Endothelial cell of umbilical vein (primary cell): ENCODE measurements around the gene BTN1A1. TPM values are rescaled to one million over a fixed set of nuclear protein-coding genes. Genes with fewer than 3 reads are reported as not detected.

Experiments
- BruUV-seq: library from RNA; stranded (reverse); fragments of 400-500 nt; replicated peaks from 2 replicates; lab custom pipeline; 2021; lab: Mats Ljungman, UMichigan
- CTCF ChIA-PET: fragments of 300-600, 350-600 bp; sonication (Branson Sonifier 250); formaldehyde crosslinking; loops from one replicate; lab custom pipeline; 2021; ENCODE audit warnings: antibody characterized with exemption, inconsistent platforms; lab: Charles Lee
- POLR2A ChIA-PET: fragments of 300-600, 350-600 bp; sonication (Branson Sonifier 250); formaldehyde crosslinking; loops from one replicate; lab custom pipeline; 2021; ENCODE audit warnings: antibody characterized with exemption, inconsistent platforms; lab: Charles Lee
- DNase-seq: peaks from one replicate; pipeline ENCODE4 v3.0.0-alpha.2; 2011; ENCODE audit warnings: low read depth, low spot score
- FAIRE-seq: peaks from 2 replicates; lab custom pipeline; 2011; peaks lifted over from hg19 to GRCh38; lab: Jason Lieb, UNC
- H2AFZ ChIP-seq: 2 replicates; pipeline ENCODE4 v1.6.0; 2012; ENCODE audit warnings: low read depth, low read length, control low read depth, inconsistent platforms
- H3K27ac ChIP-seq: 2 replicates; pipeline ENCODE4 v1.5.1; 2011; ENCODE audit warnings: low read depth, mild to moderate bottlenecking, control low read depth, low read length, moderate library complexity; ENCODE audit not compliant: insufficient read depth
- H3K27me3 ChIP-seq, 2 experiments: 2 replicates each; pipeline versions ENCODE4 v1.6.0 to v1.6.1; 2011; ENCODE audit warnings: low read length in 2 of 2, mixed read lengths in 1 of 2; ENCODE audit not compliant: control insufficient read depth in 2 of 2, insufficient read depth in 2 of 2
- H3K36me3 ChIP-seq, 2 experiments: 2 replicates in 1 of 2; 3 replicates in 1 of 2; pipeline ENCODE4 v1.5.1; 2011; ENCODE audit warnings: low read length in 2 of 2, mild to moderate bottlenecking in 1 of 2, moderate library complexity in 1 of 2; ENCODE audit not compliant: control insufficient read depth in 2 of 2, insufficient read depth in 2 of 2; ENCODE audit errors: extremely low read depth in 1 of 2
- H3K4me1 ChIP-seq: 3 replicates; pipeline ENCODE4 v1.5.1; 2011; ENCODE audit warnings: mild to moderate bottlenecking, low read length; ENCODE audit not compliant: control insufficient read depth, insufficient read depth; ENCODE audit errors: extremely low read depth
- H3K4me2 ChIP-seq: 2 replicates; pipeline ENCODE4 v1.6.1; 2011; ENCODE audit warnings: low read length, control low read depth, mixed read lengths; ENCODE audit not compliant: insufficient read depth
- H3K4me3 ChIP-seq, 3 experiments: fragments of 200-600 bp in 1 of 3; sonication (generic), shearing (Covaris generic) in 1 of 3; replicated peaks in 1 of 3; 2 replicates each; pipeline ENCODE4 v1.5.1; 2011 to 2016; ENCODE audit warnings: control low read depth in 3 of 3, low read length in 3 of 3, mild to moderate bottlenecking in 2 of 3, inconsistent platforms in 1 of 3, low read depth in 1 of 3, moderate library complexity in 1 of 3; ENCODE audit not compliant: insufficient read depth in 1 of 3
- H3K79me2 ChIP-seq: 2 replicates; pipeline ENCODE4 v1.6.0; 2012; ENCODE audit warnings: low read length, inconsistent platforms; ENCODE audit not compliant: control insufficient read depth, insufficient read depth
- H3K9ac ChIP-seq: replicated peaks from 2 replicates; pipeline ENCODE3; 2011; ENCODE audit warnings: low read length, control low read depth; ENCODE audit not compliant: insufficient read depth; ENCODE audit errors: extremely low read depth
- H3K9me1 ChIP-seq: replicated peaks from 3 replicates; pipeline ENCODE4 v1.6.0; 2011; ENCODE audit warnings: mild to moderate bottlenecking, low read length; ENCODE audit not compliant: control insufficient read depth, insufficient read depth; ENCODE audit errors: extremely low read depth
- H3K9me3 ChIP-seq: replicated peaks from 2 replicates; pipeline ENCODE4 v1.5.1; 2012; ENCODE audit warnings: low read length, inconsistent platforms; ENCODE audit not compliant: control insufficient read depth, insufficient read depth
- H4K20me1 ChIP-seq: replicated peaks from 2 replicates; pipeline ENCODE3; 2011; ENCODE audit warnings: mild to moderate bottlenecking, low read length; ENCODE audit not compliant: control insufficient read depth, insufficient read depth; ENCODE audit errors: extremely low read depth
- CTCF ChIP-seq, 2 donors: IDR thresholded peaks; 1 replicate in 1 of 2; 2 replicates in 1 of 2; pipeline ENCODE4 v1.5.1; 2011; ENCODE audit warnings: low read length in 2 of 2, mild to moderate bottlenecking in 2 of 2, moderate library complexity in 2 of 2, control low read depth in 1 of 2, inconsistent platforms in 1 of 2, low read depth in 1 of 2; ENCODE audit not compliant: insufficient read depth in 1 of 2; ENCODE audit errors: extremely low read depth in 1 of 2
- EZH2 ChIP-seq: IDR thresholded peaks from 2 replicates; pipeline ENCODE4 v1.6.1; 2012; ENCODE audit warnings: borderline replicate concordance, low read depth, mild to moderate bottlenecking, moderate library complexity, low read length, inconsistent platforms; ENCODE audit not compliant: severe bottlenecking
- FOS ChIP-seq: IDR thresholded peaks from 2 replicates; pipeline ENCODE4 v1.6.1; 2011; ENCODE audit warnings: mild to moderate bottlenecking, low read length, moderate library complexity, borderline replicate concordance; ENCODE audit not compliant: insufficient read depth
- GATA2 ChIP-seq: IDR thresholded peaks from 2 replicates; pipeline ENCODE4 v1.7.0; 2011; ENCODE audit warnings: low read depth, mild to moderate bottlenecking, moderate library complexity, mixed read lengths, low read length; ENCODE audit not compliant: insufficient read length, insufficient read depth
- JUN ChIP-seq: IDR thresholded peaks from 2 replicates; pipeline ENCODE4 v1.6.1; 2011; ENCODE audit warnings: borderline replicate concordance, low read depth; ENCODE audit not compliant: insufficient read length, insufficient read depth
- MAX ChIP-seq: IDR thresholded peaks from 2 replicates; pipeline ENCODE4 v1.6.1; 2011; ENCODE audit not compliant: insufficient read depth, insufficient read length
- MYC ChIP-seq: IDR thresholded peaks from one replicate; pipeline ENCODE4 v1.6.1; 2011; ENCODE audit warnings: mild to moderate bottlenecking, low read depth, low read length
- POLR2A ChIP-seq: IDR thresholded peaks from 2 replicates; pipeline ENCODE4 v1.6.1; 2012; ENCODE audit warnings: low read depth, mild to moderate bottlenecking, control low read depth, low read length
- POLR2AphosphoS5 ChIP-seq: IDR thresholded peaks from 2 replicates; pipeline ENCODE4 v1.6.1; 2012; ENCODE audit warnings: low read depth, mild to moderate bottlenecking, control low read depth, low read length, moderate library complexity; ENCODE audit not compliant: insufficient read depth
- dilution Hi-C: fragments of 300-500 bp; cut with MboI; formaldehyde crosslinking; loops from one replicate; pipeline ENCODE4 v1.15.0; 2019; ENCODE audit warnings: low sequenced_read_pairs; ENCODE audit not compliant: extremely low pct_ligation_motif_present
- intact Hi-C: fragments of 100-400 bp; cut with micrococcal nuclease; formaldehyde crosslinking; loops from one replicate; pipeline ENCODE4 v1.10.0; 2022
- polyA plus RNA-seq, 4 experiments: library from polyadenylated mRNA; depleted of rRNA in 3 of 4; stranded (reverse) in 3 of 4; unstranded in 1 of 4; fragments of >200 nt; gene quantifications; 2 replicates each; pipeline versions ENCODE4 v1.2.1 to v1.2.3, GENCODE V29; 2011 to 2012; ENCODE audit warnings: missing spikeins in 1 of 4
- total RNA-seq: library from RNA; stranded (reverse); gene quantifications from 2 replicates; pipeline ENCODE4 v1.2.3, GENCODE V29; 2021

Gene BTN1A1
- total and polyA plus RNA-seq, 2 donors (not counting 3 experiments of a cell fraction or from before 2014, with no cell fraction given) = not detected

- ChIA-PET CTCF (interaction anchor here (0.6 to 1.1 kb wide), 3 partner anchors 23 to 113 kb away, joined by 3 to 4 read pairs (median 3); no protein-coding TSS in a partner anchor), POLR2A (no interaction called here)
- dilution Hi-C loops (no loop called here), intact Hi-C loops (loop anchor here (5.0 kb wide), 1 partner anchor 112 kb away; no protein-coding TSS in a partner anchor)
- H3K4me1 ChIP-seq = peaks cover 16% of the 10 kb centered on the region
- no peak overlapping the region for H3K9ac ChIP-seq
- H3K36me3 ChIP-seq = no peaks in the 10 kb centered on the region
- DNase-seq (no peak), FAIRE-seq (no peak)
- TF ChIP-seq MAX = no peak
- TF ChIP-seq GATA2 = no peak
- no peak for TF ChIP-seq JUN
- no peak for TF ChIP-seq POLR2A
- no peak for TF ChIP-seq MYC
- no peak overlapping the region for H3K27ac ChIP-seq
- no peaks in the 10 kb centered on the region for H3K9me1 ChIP-seq
- no peak overlapping the region for H3K4me3 ChIP-seq
- no peaks in the 10 kb centered on the region for H4K20me1 ChIP-seq
- H2AFZ ChIP-seq = no peak overlapping the region
- H3K4me2 ChIP-seq = no peak overlapping the region
- BruUV-seq = no TSS peak
- H3K27me3 ChIP-seq = no peaks in the 10 kb centered on the region
- peaks cover 17% of the 10 kb centered on the region for H3K79me2 ChIP-seq
- no peaks in the 10 kb centered on the region for H3K9me3 ChIP-seq
These were observed 45.5 kb upstream of the BTN1A1 start for GRCh38 chr6:26454631-26455030.

GRCh38 chr6:26455357-26455970, 44.6 kb upstream of the BTN1A1 start:
- ChIA-PET CTCF (interaction anchor here (2.0 kb wide), 1 partner anchor 114 kb away, joined by 10 read pairs; no protein-coding TSS in a partner anchor), POLR2A (no interaction called here)
- Histone ChIP-seq H3K79me2 (peaks cover 25% of the 10 kb centered on the region), H3K4me2 (no peak overlapping the region), H3K9me1 (no peaks in the 10 kb centered on the region), H4K20me1 (no peaks in the 10 kb centered on the region), H3K9ac (no peak overlapping the region), H2AFZ (no peak overlapping the region), H3K9me3 (no peaks in the 10 kb centered on the region), H3K36me3 (peaks cover 0 to 5% of the 10 kb centered on the region in 2 experiments), H3K4me3 (no peak overlapping the region), H3K4me1 (peaks cover 17% of the 10 kb centered on the region), H3K27ac (no peak overlapping the region), H3K27me3 (no peaks in the 10 kb centered on the region)
- intact Hi-C loops (loop anchor here (5.0 kb wide), 1 partner anchor 113 kb away; no protein-coding TSS in a partner anchor), dilution Hi-C loops (no loop called here)
- FAIRE-seq (no peak), DNase-seq (no peak)
- TF ChIP-seq CTCF (IDR thresholded peaks at IDR 0.05; ENCODE audit: extremely low read depth in 1 of 2, insufficient read depth in 1 of 2, low read depth in 1 of 2, low read length in 2 of 2) = no peak
- no peak for TF ChIP-seq JUN
- TF ChIP-seq MAX = no peak
- TF ChIP-seq GATA2 = no peak
- no peak for TF ChIP-seq POLR2A
- no peak for TF ChIP-seq FOS
- TF ChIP-seq EZH2 = no peak
- no peak for TF ChIP-seq POLR2AphosphoS5
- no peak for TF ChIP-seq MYC
- BruUV-seq = no TSS peak
